Stimulated activated CD8-positive, alpha-beta memory T cell treated with anti-CD3 and anti-CD28 coated beads, Interleukin-7, amount 100 ng/mL, for 4 hours (primary cell): ENCODE data around the gene WNK1.
A peak's percentile ranks its signal among the peaks of the same experiment; 100 is the strongest.
"Not testable (repeated sequence)": the region's sequence is repeated elsewhere in the genome, so short reads cannot be mapped to it uniquely, and the experiment has no call there.

Experiments used
- DNase-seq, 2 donors: peaks; one replicate each; pipeline ENCODE4 v3.0.0-alpha.2; 2020; ENCODE audit warnings: low read depth in 2 of 2

Gene WNK1

GRCh38 chr12:749751-750270 lies 2.6 kb upstream of the WNK1 start:
- no peak for DNase-seq

GRCh38 chr12:750366-751191 lies 1.8 kb upstream of the WNK1 start:
- no peak for DNase-seq

- peak; percentile 72 to 83 for DNase-seq
Observed at GRCh38 chr12:751192-751998, 984 bp upstream of the WNK1 start.

- DNase-seq = no peak
Observed at GRCh38 chr12:752695-753610, 574 bp downstream of the WNK1 start.

- peak in 1 of 2 donors; percentile 32 for DNase-seq
Observed at GRCh38 chr12:753611-754472, 1.5 kb downstream of the WNK1 start.

GRCh38 chr12:754473-754820 lies 2.1 kb downstream of the WNK1 start:
- no peak for DNase-seq

GRCh38 chr12:754851-755562 lies 2.6 kb downstream of the WNK1 start:
- no peak for DNase-seq

GRCh38 chr12:759628-760027 lies 7.2 kb downstream of the WNK1 start:
- no peak for DNase-seq

GRCh38 chr12:761256-761655 lies 8.9 kb downstream of the WNK1 start:
- DNase-seq = no peak

GRCh38 chr12:765840-766239 lies 13.5 kb downstream of the WNK1 start:
- no peak for DNase-seq

- no peak for DNase-seq
Observed at GRCh38 chr12:768434-768833, 16.1 kb downstream of the WNK1 start.

GRCh38 chr12:770479-770878 lies 18.1 kb downstream of the WNK1 start:
- DNase-seq = no peak

GRCh38 chr12:772056-772697 lies 19.8 kb downstream of the WNK1 start:
- DNase-seq = no peak

- DNase-seq = no peak
Observed at GRCh38 chr12:774051-774614, 21.8 kb downstream of the WNK1 start.

- not testable (repeated sequence) for DNase-seq
Observed at GRCh38 chr12:775973-776771, 23.8 kb downstream of the WNK1 start.

- DNase-seq = not testable (repeated sequence)
Observed at GRCh38 chr12:776772-777373, 24.5 kb downstream of the WNK1 start.

GRCh38 chr12:777550-778047 lies 25.2 kb downstream of the WNK1 start:
- no peak for DNase-seq

GRCh38 chr12:778615-779014 lies 26.2 kb downstream of the WNK1 start:
- DNase-seq = no peak
